ENCODE results near the gene PXT1.
"Not testable (repeated sequence)": the region's sequence is repeated elsewhere in the genome, so short reads cannot be mapped to it uniquely, and the experiment has no call there.

The PXT1 gene

GRCh38 chr6:36449173-36449572, 6.5 kb upstream of the PXT1 start:
- not testable (repeated sequence) for H3K4ac ChIP-seq (ENCODE audit: low read length); H2AFZ ChIP-seq (ENCODE audit: low read length); H3K27ac ChIP-seq (replicated peaks; ENCODE audit: low read length); H2BK120ac ChIP-seq (ENCODE audit: low read depth, low read length); H3K14ac ChIP-seq (ENCODE audit: low read length); H2BK12ac ChIP-seq (ENCODE audit: low read length); H3K9ac ChIP-seq (ENCODE audit: low read depth, low read length, poor library complexity); H3K18ac ChIP-seq (ENCODE audit: low read length); H3K4me1 ChIP-seq (ENCODE audit: control insufficient read depth in 2 of 2, insufficient read depth in 1 of 2, low read depth in 1 of 2, low read length in 2 of 2); H2AK5ac ChIP-seq (ENCODE audit: low read depth, low read length); DNase-seq (ENCODE audit: low spot score); H4K8ac ChIP-seq (ENCODE audit: low read depth, low read length); H3K79me1 ChIP-seq (ENCODE audit: low read depth, low read length); H3K9me3 ChIP-seq (replicated peaks in 1 of 2; ENCODE audit: control insufficient read depth in 2 of 2, insufficient read depth in 1 of 2, low read depth in 1 of 2, low read length in 2 of 2); H3K4me2 ChIP-seq (ENCODE audit: insufficient read depth, low read length, poor library complexity, severe bottlenecking); H3K23ac ChIP-seq (ENCODE audit: low read depth, low read length, poor library complexity); H2BK15ac ChIP-seq (ENCODE audit: low read length); H3K4me3 ChIP-seq (ENCODE audit: low read length in 2 of 2); H3K27me3 ChIP-seq (ENCODE audit: control insufficient read depth in 3 of 3, insufficient read depth in 3 of 3, low read depth in 1 of 3, low read length in 3 of 3); H4K91ac ChIP-seq (ENCODE audit: low read depth, low read length, poor library complexity); H2BK5ac ChIP-seq (ENCODE audit: low read length)
- WGBS, 2 donors (ENCODE audit: extremely low coverage in 2 of 2, insufficient read length in 2 of 2, insufficient replicate concordance in 1 of 2) = no CpG with 5 or more reads among the region's 10 CpGs
- H3K36me3 ChIP-seq (replicated peaks in 1 of 2; ENCODE audit: control insufficient read depth in 2 of 2, insufficient read depth in 2 of 2, low read length in 2 of 2) = peaks cover 0 to 44% of the 10 kb centered on the region in 2 donors

GRCh38 chr6:36445621-36446020, 3.0 kb upstream of the PXT1 start:
- no peak overlapping the region for H4K8ac ChIP-seq (ENCODE audit: low read depth, low read length)
- no peak overlapping the region for H2BK15ac ChIP-seq (ENCODE audit: low read length)
- H2AFZ ChIP-seq (ENCODE audit: low read length) = no peak overlapping the region
- no peak overlapping the region for H3K4me3 ChIP-seq (ENCODE audit: low read length in 2 of 2)
- no peak overlapping the region for H2BK120ac ChIP-seq (ENCODE audit: low read depth, low read length)
- no peaks in the 10 kb centered on the region for H3K27me3 ChIP-seq (ENCODE audit: control insufficient read depth in 3 of 3, insufficient read depth in 3 of 3, low read depth in 1 of 3, low read length in 3 of 3)
- no peak overlapping the region for H3K14ac ChIP-seq (ENCODE audit: low read length)
- H2BK5ac ChIP-seq (ENCODE audit: low read length) = no peak overlapping the region
- peaks cover 4% of the 10 kb centered on the region for H3K79me1 ChIP-seq (ENCODE audit: low read depth, low read length)
- no peak overlapping the region for H2BK12ac ChIP-seq (ENCODE audit: low read length)
- DNase-seq (ENCODE audit: low spot score) = no peak
- no peak overlapping the region for H3K27ac ChIP-seq (replicated peaks; ENCODE audit: low read length)
- no peak overlapping the region for H3K4me2 ChIP-seq (ENCODE audit: insufficient read depth, low read length, poor library complexity, severe bottlenecking)
- H3K36me3 ChIP-seq (replicated peaks in 1 of 2; ENCODE audit: control insufficient read depth in 2 of 2, insufficient read depth in 2 of 2, low read length in 2 of 2) = peaks cover 0 to 10% of the 10 kb centered on the region in 2 donors
- no peak overlapping the region for H3K9ac ChIP-seq (ENCODE audit: low read depth, low read length, poor library complexity)
- H3K4me1 ChIP-seq (ENCODE audit: control insufficient read depth in 2 of 2, insufficient read depth in 1 of 2, low read depth in 1 of 2, low read length in 2 of 2) = peaks cover 3 to 10% of the 10 kb centered on the region in 2 donors
- no peak overlapping the region for H3K23ac ChIP-seq (ENCODE audit: low read depth, low read length, poor library complexity)
- no peak overlapping the region for H3K4ac ChIP-seq (ENCODE audit: low read length)
- H2AK5ac ChIP-seq (ENCODE audit: low read depth, low read length) = no peak overlapping the region
- H3K9me3 ChIP-seq (replicated peaks in 1 of 2; ENCODE audit: control insufficient read depth in 2 of 2, insufficient read depth in 1 of 2, low read depth in 1 of 2, low read length in 2 of 2) = peaks cover 0 to 4% of the 10 kb centered on the region in 2 donors
- no peak overlapping the region for H3K18ac ChIP-seq (ENCODE audit: low read length)
- H4K91ac ChIP-seq (ENCODE audit: low read depth, low read length, poor library complexity) = no peak overlapping the region

GRCh38 chr6:36444470-36444869, 1.8 kb upstream of the PXT1 start:
- no peak overlapping the region for H3K18ac ChIP-seq (ENCODE audit: low read length)
- H3K79me1 ChIP-seq (ENCODE audit: low read depth, low read length) = peaks cover 4% of the 10 kb centered on the region
- H3K9me3 ChIP-seq (replicated peaks in 1 of 2; ENCODE audit: control insufficient read depth in 2 of 2, insufficient read depth in 1 of 2, low read depth in 1 of 2, low read length in 2 of 2) = peaks cover 0 to 4% of the 10 kb centered on the region in 2 donors
- no CpG with 5 or more reads among the region's 3 CpGs for WGBS, 2 donors (ENCODE audit: extremely low coverage in 2 of 2, insufficient read length in 2 of 2, insufficient replicate concordance in 1 of 2)
- no peak overlapping the region for H2BK120ac ChIP-seq (ENCODE audit: low read depth, low read length)
- H2AK5ac ChIP-seq (ENCODE audit: low read depth, low read length) = no peak overlapping the region
- no peak overlapping the region for H2AFZ ChIP-seq (ENCODE audit: low read length)
- no peak overlapping the region for H3K4ac ChIP-seq (ENCODE audit: low read length)
- H2BK5ac ChIP-seq (ENCODE audit: low read length) = no peak overlapping the region
- H4K91ac ChIP-seq (ENCODE audit: low read depth, low read length, poor library complexity) = no peak overlapping the region
- DNase-seq (ENCODE audit: low spot score) = no peak
- H3K14ac ChIP-seq (ENCODE audit: low read length) = no peak overlapping the region
- H3K4me2 ChIP-seq (ENCODE audit: insufficient read depth, low read length, poor library complexity, severe bottlenecking) = no peak overlapping the region
- no peak overlapping the region for H3K23ac ChIP-seq (ENCODE audit: low read depth, low read length, poor library complexity)
- peak overlapping the region in 1 of 2 donors; percentile 81 for H3K4me3 ChIP-seq (ENCODE audit: low read length in 2 of 2)
- no peak overlapping the region for H3K9ac ChIP-seq (ENCODE audit: low read depth, low read length, poor library complexity)
- H4K8ac ChIP-seq (ENCODE audit: low read depth, low read length) = no peak overlapping the region
- H2BK15ac ChIP-seq (ENCODE audit: low read length) = no peak overlapping the region
- no peak overlapping the region for H2BK12ac ChIP-seq (ENCODE audit: low read length)
- peaks cover 0 to 10% of the 10 kb centered on the region in 2 donors for H3K36me3 ChIP-seq (replicated peaks in 1 of 2; ENCODE audit: control insufficient read depth in 2 of 2, insufficient read depth in 2 of 2, low read length in 2 of 2)
- H3K27me3 ChIP-seq (ENCODE audit: control insufficient read depth in 3 of 3, insufficient read depth in 3 of 3, low read depth in 1 of 3, low read length in 3 of 3) = no peaks in the 10 kb centered on the region
- no peak overlapping the region for H3K27ac ChIP-seq (replicated peaks; ENCODE audit: low read length)
- peaks cover 3 to 10% of the 10 kb centered on the region in 2 donors for H3K4me1 ChIP-seq (ENCODE audit: control insufficient read depth in 2 of 2, insufficient read depth in 1 of 2, low read depth in 1 of 2, low read length in 2 of 2)

- no peak overlapping the region for H4K8ac ChIP-seq (ENCODE audit: low read depth, low read length)
- H3K4ac ChIP-seq (ENCODE audit: low read length) = no peak overlapping the region
- H3K27me3 ChIP-seq (ENCODE audit: control insufficient read depth in 3 of 3, insufficient read depth in 3 of 3, low read depth in 1 of 3, low read length in 3 of 3) = no peaks in the 10 kb centered on the region
- H2AFZ ChIP-seq (ENCODE audit: low read length) = peak overlapping the region; percentile 79
- H2BK15ac ChIP-seq (ENCODE audit: low read length) = no peak overlapping the region
- no peak overlapping the region for H2BK12ac ChIP-seq (ENCODE audit: low read length)
- H3K9ac ChIP-seq (ENCODE audit: low read depth, low read length, poor library complexity) = peak overlapping the region; percentile 99
- peak overlapping the region; percentile 81 to 87 for H3K4me3 ChIP-seq (ENCODE audit: low read length in 2 of 2)
- peaks cover 0 to 6% of the 10 kb centered on the region in 2 donors for H3K36me3 ChIP-seq (replicated peaks in 1 of 2; ENCODE audit: control insufficient read depth in 2 of 2, insufficient read depth in 2 of 2, low read length in 2 of 2)
- H3K23ac ChIP-seq (ENCODE audit: low read depth, low read length, poor library complexity) = no peak overlapping the region
- H2AK5ac ChIP-seq (ENCODE audit: low read depth, low read length) = peak overlapping the region; percentile 93
- no peak overlapping the region for H2BK120ac ChIP-seq (ENCODE audit: low read depth, low read length)
- H3K9me3 ChIP-seq (replicated peaks in 1 of 2; ENCODE audit: control insufficient read depth in 2 of 2, insufficient read depth in 1 of 2, low read depth in 1 of 2, low read length in 2 of 2) = no peaks in the 10 kb centered on the region
- H3K4me2 ChIP-seq (ENCODE audit: insufficient read depth, low read length, poor library complexity, severe bottlenecking) = peak overlapping the region; percentile 95
- WGBS, 2 donors (ENCODE audit: extremely low coverage in 2 of 2, insufficient read length in 2 of 2, insufficient replicate concordance in 1 of 2) = no CpG with 5 or more reads among the region's 18 CpGs
- H3K14ac ChIP-seq (ENCODE audit: low read length) = no peak overlapping the region
- no peak overlapping the region for H4K91ac ChIP-seq (ENCODE audit: low read depth, low read length, poor library complexity)
- H3K27ac ChIP-seq (replicated peaks; ENCODE audit: low read length) = peak overlapping the region; percentile 84
- peak overlapping the region; percentile 98 for H3K18ac ChIP-seq (ENCODE audit: low read length)
- DNase-seq (ENCODE audit: low spot score) = no peak
- H3K4me1 ChIP-seq (ENCODE audit: control insufficient read depth in 2 of 2, insufficient read depth in 1 of 2, low read depth in 1 of 2, low read length in 2 of 2) = peaks cover 3 to 10% of the 10 kb centered on the region in 2 donors
- H2BK5ac ChIP-seq (ENCODE audit: low read length) = peak overlapping the region; percentile 89
- H3K79me1 ChIP-seq (ENCODE audit: low read depth, low read length) = peaks cover 4% of the 10 kb centered on the region
These were observed 1.1 kb upstream of the PXT1 start for GRCh38 chr6:36443471-36444428.
